OCI-LY3 (cell line): ENCODE results near the gene MKI67.

Experiments
- H2AFZ ChIP-seq: fragments of 200-600, 300-600 bp; shearing (Covaris generic); 2 replicates; pipeline ENCODE4 v1.6.0; 2014; ENCODE audit warnings: antibody characterized with exemption, low read depth, low read length
- H3K27ac ChIP-seq: fragments of 200-600, 300-600 bp; sonication (generic); 2 replicates; pipeline ENCODE4 v1.5.1; 2014; ENCODE audit warnings: mild to moderate bottlenecking, low read length, moderate library complexity, mixed read lengths
- H3K27me3 ChIP-seq: fragments of 200-600, 300-600 bp; sonication (generic); 2 replicates; pipeline ENCODE4 v1.6.1; 2014; ENCODE audit warnings: low read depth, low read length, mixed read lengths
- H3K36me3 ChIP-seq: fragments of 200-600, 300-600 bp; sonication (generic); replicated peaks from 2 replicates; pipeline ENCODE3; 2014; ENCODE audit warnings: low read depth, low read length, mixed read lengths
- H3K4me1 ChIP-seq: fragments of 300-600, 200-600 bp; sonication (generic); 2 replicates; pipeline ENCODE4 v1.6.1; 2014; ENCODE audit warnings: low read length, mixed read lengths
- H3K4me2 ChIP-seq: fragments of 200-600, 300-600 bp; sonication (generic); 2 replicates; pipeline ENCODE4 v1.6.1; 2014; ENCODE audit warnings: low read length, mixed read lengths
- H3K4me3 ChIP-seq: fragments of 300-600, 200-600 bp; sonication (generic); 2 replicates; pipeline ENCODE4 v1.5.1; 2014; ENCODE audit warnings: antibody characterized with exemption, mild to moderate bottlenecking, low read length, moderate library complexity
- H3K79me2 ChIP-seq: fragments of 300-600, 200-600 bp; shearing (Covaris generic); 2 replicates; pipeline ENCODE4 v1.6.1; 2014; ENCODE audit warnings: mild to moderate bottlenecking, low read length, mixed read lengths
- H3K9ac ChIP-seq: fragments of 300-600, 200-600 bp; shearing (Covaris generic); 2 replicates; pipeline ENCODE4 v1.6.0; 2014; ENCODE audit warnings: mild to moderate bottlenecking, low read length, moderate library complexity
- H3K9me3 ChIP-seq: fragments of 200-600, 300-600 bp; shearing (Covaris generic); 2 replicates; pipeline ENCODE4 v1.6.1; 2014; ENCODE audit warnings: low read length, mixed read lengths; ENCODE audit not compliant: insufficient read depth
- H4K20me1 ChIP-seq: fragments of 200-600, 300-600 bp; sonication (generic); 2 replicates; pipeline ENCODE4 v1.6.1; 2016; ENCODE audit warnings: low read length, mixed read lengths; ENCODE audit not compliant: insufficient read depth
- CTCF ChIP-seq: fragments of 200-600, 300-600 bp; sonication (generic); IDR thresholded peaks from 2 replicates; pipeline ENCODE4 v1.5.1; 2014; ENCODE audit warnings: antibody characterized with exemption, low read length, low read depth
- EZH2phosphoT487 ChIP-seq: fragments of 200-600 bp; shearing (Covaris generic); IDR thresholded peaks from 2 replicates; pipeline ENCODE4 v1.6.1; 2018; ENCODE audit warnings: antibody characterized with exemption, mixed run types, low read depth

Gene MKI67

DNA sequence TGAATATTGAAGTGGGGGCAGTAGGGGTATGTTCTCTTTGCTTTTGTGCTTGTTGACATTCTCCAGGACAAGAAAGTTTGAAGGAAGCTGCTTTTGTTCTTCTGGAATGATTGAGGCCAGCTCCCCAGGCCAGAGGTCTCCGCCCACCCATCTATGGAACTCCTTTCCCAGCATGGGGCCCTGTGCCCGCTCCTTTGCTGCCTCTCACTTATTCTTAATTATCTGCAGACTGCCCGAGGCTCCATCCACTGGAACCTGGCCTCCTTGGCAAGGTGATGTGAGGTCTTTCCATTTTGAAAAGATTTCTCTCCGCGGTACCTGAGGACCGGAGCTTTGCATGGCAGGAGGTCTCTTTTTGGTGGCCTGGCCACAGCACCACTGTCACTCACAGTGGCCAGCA is 39.3 kb upstream of the MKI67 start:
- Histone ChIP-seq H3K4me1 (peaks cover 9% of the 10 kb centered on the region), H3K36me3 (no peaks in the 10 kb centered on the region), H3K79me2 (no peaks in the 10 kb centered on the region), H3K9me3 (0 out of 2 replicates have a peak, but pooled peaks cover 3% of the 10 kb centered on the region), H3K9ac (no peak overlapping the region), H3K27ac (no peak overlapping the region), H2AFZ (no peak overlapping the region), H3K4me3 (no peak overlapping the region), H3K27me3 (peaks cover 16% of the 10 kb centered on the region; the same call in 1 of the 2 replicates), H4K20me1 (no peaks in the 10 kb centered on the region), H3K4me2 (no peak overlapping the region)
- TF ChIP-seq EZH2phosphoT487 (no peak), CTCF (no peak)

DNA sequence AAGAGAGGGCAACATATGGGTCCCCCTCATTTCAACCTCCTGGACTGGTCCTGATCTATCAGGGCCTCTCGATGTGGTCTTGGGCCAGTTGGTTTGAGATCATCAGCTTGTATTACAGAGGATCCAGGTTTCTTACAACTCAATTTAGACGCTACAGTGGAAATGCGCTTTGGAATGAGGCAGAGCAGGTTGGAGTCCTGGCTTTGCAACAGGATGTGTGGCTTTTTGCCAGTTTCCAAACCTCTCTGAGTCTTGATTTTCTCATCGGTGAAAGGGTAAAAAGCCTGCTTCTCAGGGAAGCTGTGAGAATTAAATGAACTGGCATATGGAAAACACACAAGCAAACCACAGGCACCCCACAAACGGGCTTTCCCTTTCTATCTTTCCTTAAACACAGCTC is 37.5 kb upstream of the MKI67 start:
- H3K4me1 ChIP-seq: peaks cover 16% of the 10 kb centered on the region
- no peaks in the 10 kb centered on the region for H4K20me1 ChIP-seq
- peaks cover 27% of the 10 kb centered on the region for H3K27me3 ChIP-seq
- H3K4me3 ChIP-seq: no peak overlapping the region
- H3K4me2 ChIP-seq: no peak overlapping the region
- no peak overlapping the region for H2AFZ ChIP-seq
- no peak overlapping the region for H3K9ac ChIP-seq
- H3K36me3 ChIP-seq: no peaks in the 10 kb centered on the region
- H3K79me2 ChIP-seq: no peaks in the 10 kb centered on the region
- H3K27ac ChIP-seq: no peak overlapping the region
- H3K9me3 ChIP-seq: 0 out of 2 replicates have a peak, but pooled peaks cover 3% of the 10 kb centered on the region
- TF ChIP-seq EZH2phosphoT487 (no peak), CTCF (no peak)

DNA sequence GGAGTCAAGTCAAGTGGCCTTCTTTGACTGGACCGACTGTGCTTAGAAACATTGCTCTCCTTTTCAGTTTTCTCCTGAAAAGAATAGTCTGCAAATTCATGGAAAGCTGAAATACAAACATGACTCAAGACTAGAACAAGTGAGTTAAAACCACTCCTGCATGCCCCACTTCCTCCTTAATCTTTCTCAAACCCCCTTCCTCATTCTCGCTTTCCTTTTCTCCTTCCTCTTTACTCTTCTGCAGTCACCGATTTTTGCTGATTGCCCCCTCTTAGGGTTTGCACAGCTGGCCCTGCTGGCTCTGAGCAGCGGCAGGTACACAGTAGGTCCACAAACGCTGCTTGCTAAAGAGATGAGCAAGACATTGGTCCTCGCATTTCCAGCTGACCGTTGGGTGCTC is 34.8 kb upstream of the MKI67 start:
- TF ChIP-seq CTCF (no peak), EZH2phosphoT487 (no peak)
- H3K9ac ChIP-seq: no peak overlapping the region
- H3K4me2 ChIP-seq: no peak overlapping the region; the same call in 1 of the 2 replicates
- 0 out of 2 replicates have a peak, but pooled peaks cover 3% of the 10 kb centered on the region for H3K9me3 ChIP-seq
- no peaks in the 10 kb centered on the region for H3K79me2 ChIP-seq
- H3K36me3 ChIP-seq: no peaks in the 10 kb centered on the region
- no peaks in the 10 kb centered on the region for H4K20me1 ChIP-seq
- H2AFZ ChIP-seq: no peak overlapping the region
- H3K27me3 ChIP-seq: peaks cover 52% of the 10 kb centered on the region
- H3K4me3 ChIP-seq: no peak overlapping the region
- no peak overlapping the region for H3K27ac ChIP-seq
- H3K4me1 ChIP-seq: peaks cover 16% of the 10 kb centered on the region

DNA sequence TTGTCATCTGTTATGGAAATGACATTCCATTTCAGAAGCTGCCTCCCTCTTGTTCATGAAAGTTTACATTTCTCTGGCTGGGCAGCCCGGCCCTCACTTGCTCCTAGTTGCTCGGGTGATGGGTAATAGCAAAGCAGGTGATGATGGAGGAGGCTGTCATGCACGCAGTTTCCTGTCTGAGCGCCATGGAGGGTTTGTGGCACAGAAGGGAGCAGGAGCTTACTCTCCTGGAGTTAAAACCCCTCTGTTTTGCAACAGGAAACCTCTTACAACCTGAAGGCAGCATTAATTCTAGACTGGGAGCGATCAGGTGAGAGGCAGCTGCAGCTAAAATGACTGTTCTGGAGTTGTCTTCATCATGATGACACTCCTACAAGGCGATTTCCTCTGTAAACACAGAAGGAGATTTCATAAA is 34.1 kb upstream of the MKI67 start:
- H3K9ac ChIP-seq: no peak overlapping the region
- no peaks in the 10 kb centered on the region for H3K79me2 ChIP-seq
- no peaks in the 10 kb centered on the region for H3K36me3 ChIP-seq
- no peak for TF ChIP-seq EZH2phosphoT487
- TF ChIP-seq CTCF: no peak
- H3K27ac ChIP-seq: no peak overlapping the region
- H3K4me1 ChIP-seq: peaks cover 16% of the 10 kb centered on the region
- 0 out of 2 replicates have a peak, but pooled peaks cover 3% of the 10 kb centered on the region for H3K9me3 ChIP-seq
- H3K4me3 ChIP-seq: no peak overlapping the region
- H4K20me1 ChIP-seq: no peaks in the 10 kb centered on the region
- no peak overlapping the region; the same call in 1 of the 2 replicates for H3K4me2 ChIP-seq
- H3K27me3 ChIP-seq: peaks cover 53% of the 10 kb centered on the region
- H2AFZ ChIP-seq: no peak overlapping the region
